Ishikawa (cell line): Measurements from ENCODE around the gene NOS1AP.

Experiments used
- CEBPB ChIP-seq: IDR thresholded peaks from 2 replicates; pipeline ENCODE4 v1.6.1; 2012
- CREB1 ChIP-seq: IDR thresholded peaks from 2 replicates; pipeline ENCODE4 v1.6.1; 2012; ENCODE audit warnings: low read depth
- EGR1 ChIP-seq: IDR thresholded peaks from 2 replicates; pipeline ENCODE4 v1.6.1; 2012
- EP300 ChIP-seq: IDR thresholded peaks from 2 replicates; pipeline ENCODE4 v1.6.1; 2012; ENCODE audit warnings: borderline replicate concordance
- FOXM1 ChIP-seq: IDR thresholded peaks from 2 replicates; pipeline ENCODE4 v1.6.1; 2012; ENCODE audit warnings: low read depth, borderline replicate concordance
- MAX ChIP-seq: IDR thresholded peaks from 2 replicates; pipeline ENCODE4 v1.6.1; 2012
- NFIC ChIP-seq: IDR thresholded peaks from 2 replicates; pipeline ENCODE4 v1.6.1; 2012
- RAD21 ChIP-seq: IDR thresholded peaks from 2 replicates; pipeline ENCODE4 v1.6.1; 2012; ENCODE audit warnings: low read depth
- REST ChIP-seq: IDR thresholded peaks from 2 replicates; pipeline ENCODE4 v1.6.1; 2012; ENCODE audit warnings: low read depth, mild to moderate bottlenecking
- TAF1 ChIP-seq: IDR thresholded peaks from 2 replicates; pipeline ENCODE4 v1.6.1; 2012; ENCODE audit warnings: low read depth, mild to moderate bottlenecking
- TCF12 ChIP-seq: IDR thresholded peaks from 2 replicates; pipeline ENCODE4 v1.6.1; 2012; ENCODE audit warnings: low read depth
- TEAD4 ChIP-seq: IDR thresholded peaks from 2 replicates; pipeline ENCODE4 v1.6.1; 2012
- USF1 ChIP-seq: IDR thresholded peaks from 2 replicates; pipeline ENCODE4 v1.6.1; 2012
- YY1 ChIP-seq: IDR thresholded peaks from 2 replicates; pipeline ENCODE4 v1.6.1; 2012; ENCODE audit warnings: low read depth
- ZBTB7A ChIP-seq: IDR thresholded peaks from 2 replicates; pipeline ENCODE4 v1.6.1; 2012; ENCODE audit warnings: low read depth

NOS1AP gene

GRCh38 chr1:162230096-162230495 lies 160.6 kb downstream of the NOS1AP start:
- no peak; the same call in 1 of the 2 replicates for TF ChIP-seq TEAD4
- TF ChIP-seq RAD21, result peak; percentile 77
- TF ChIP-seq EP300, result peak; percentile 83
- no peak for TF ChIP-seq CEBPB
- peak; percentile 73 for TF ChIP-seq NFIC
- TF ChIP-seq ZBTB7A, result no peak
- peak; percentile 29; the same call in 1 of the 2 replicates for TF ChIP-seq REST
- peak; percentile 82 for TF ChIP-seq TCF12
- TF ChIP-seq MAX, result 0 out of 2 replicates have a peak, but pooled peaks have one; percentile 27
- 0 out of 2 replicates have a peak, but pooled peaks have one; percentile 50 for TF ChIP-seq FOXM1
- TF ChIP-seq YY1, result no peak

- TF ChIP-seq TCF12 (no peak), TEAD4 (no peak), YY1 (no peak), TAF1 (no peak), USF1 (no peak), REST (no peak), EP300 (no peak)
Measured at GRCh38 chr1:162230517-162230916, 161.0 kb downstream of the NOS1AP start.

GRCh38 chr1:162232034-162232711 lies 162.7 kb downstream of the NOS1AP start:
- no peak for TF ChIP-seq CEBPB
- no peak for TF ChIP-seq TAF1
- no peak for TF ChIP-seq ZBTB7A
- TF ChIP-seq EP300, result no peak
- TF ChIP-seq YY1, result no peak

- no peak for TF ChIP-seq TAF1
- 0 out of 2 replicates have a peak, but pooled peaks have one; percentile 16 for TF ChIP-seq EP300
Measured at GRCh38 chr1:162233066-162233465, 163.6 kb downstream of the NOS1AP start.

- TF ChIP-seq YY1, result no peak
- TF ChIP-seq CEBPB, result no peak
- TF ChIP-seq RAD21, result no peak
- TF ChIP-seq ZBTB7A, result no peak
- no peak for TF ChIP-seq EP300
- TF ChIP-seq TCF12, result no peak
- no peak for TF ChIP-seq TEAD4
- TF ChIP-seq REST, result no peak
- no peak for TF ChIP-seq NFIC
- TF ChIP-seq EGR1, result no peak
- no peak for TF ChIP-seq FOXM1
Measured at GRCh38 chr1:162233937-162234336, 164.4 kb downstream of the NOS1AP start.

GRCh38 chr1:162234571-162234970 lies 165.1 kb downstream of the NOS1AP start:
- TF ChIP-seq EGR1 (no peak), FOXM1 (no peak), EP300 (no peak), CREB1 (no peak), REST (no peak), USF1 (no peak), TEAD4 (no peak), TCF12 (no peak), CEBPB (no peak), TAF1 (no peak), YY1 (no peak), MAX (no peak), RAD21 (no peak), NFIC (no peak), ZBTB7A (no peak)
